Ovary (tissue), 3 donors: ENCODE measurements around the gene SLC16A14.

Experiments used
- POLR2A ChIP-seq: fragments of 450-650 bp; IDR thresholded peaks from one replicate; pipeline ENCODE4 v1.6.1; 2017; ENCODE audit warnings: antibody characterized with exemption, mild to moderate bottlenecking, moderate library complexity
- TF ChIP-seq, protein P1 (sequence below), 3 donors: fragments of 450-650 bp in 2 of 3; fragments of 200-600 bp in 1 of 3; IDR thresholded peaks; one replicate each; pipeline versions ENCODE4 v1.5.1 to v1.8.0; 2016 to 2022; ENCODE audit warnings: antibody characterized with exemption in 3 of 3, mild to moderate bottlenecking in 1 of 3
- donor health status: DM: no; HTN: no; CAD: no.

DNA sequence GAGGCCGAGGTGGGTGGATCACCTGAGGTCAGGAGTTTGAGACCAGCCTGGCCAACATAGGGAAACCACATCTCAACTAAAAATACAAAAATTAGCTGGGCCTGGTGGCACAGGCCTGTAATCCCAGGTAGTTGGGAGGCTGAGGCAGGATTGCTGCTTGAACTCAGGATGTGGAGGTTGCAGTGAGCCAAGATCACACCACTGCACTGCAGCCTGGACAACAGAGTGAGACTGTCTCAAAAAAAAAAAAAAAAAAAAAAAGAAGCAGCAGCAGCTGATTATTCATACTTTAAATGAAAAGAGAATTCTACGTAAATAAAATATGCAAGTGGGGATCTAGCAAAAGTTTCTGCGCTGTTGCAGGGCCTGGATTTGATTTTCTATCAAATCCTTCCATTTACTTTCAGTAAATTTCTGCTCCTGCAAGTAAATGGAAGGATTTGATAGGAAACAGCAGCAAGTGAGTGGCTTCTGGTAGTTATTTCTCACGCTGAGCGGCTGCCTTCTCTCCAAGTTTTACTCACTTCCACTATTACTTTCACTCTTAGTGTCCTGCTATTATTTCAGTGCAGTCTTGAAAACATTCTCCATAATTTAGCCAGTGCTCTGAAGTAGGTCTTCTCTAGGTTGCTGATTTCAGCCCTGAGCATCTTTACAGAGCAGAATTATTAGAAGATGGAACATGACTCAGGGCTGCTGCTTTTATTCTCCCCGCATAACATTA lies 68.4 kb downstream of the SLC16A14 start:
- TF ChIP-seq, protein P1, sequence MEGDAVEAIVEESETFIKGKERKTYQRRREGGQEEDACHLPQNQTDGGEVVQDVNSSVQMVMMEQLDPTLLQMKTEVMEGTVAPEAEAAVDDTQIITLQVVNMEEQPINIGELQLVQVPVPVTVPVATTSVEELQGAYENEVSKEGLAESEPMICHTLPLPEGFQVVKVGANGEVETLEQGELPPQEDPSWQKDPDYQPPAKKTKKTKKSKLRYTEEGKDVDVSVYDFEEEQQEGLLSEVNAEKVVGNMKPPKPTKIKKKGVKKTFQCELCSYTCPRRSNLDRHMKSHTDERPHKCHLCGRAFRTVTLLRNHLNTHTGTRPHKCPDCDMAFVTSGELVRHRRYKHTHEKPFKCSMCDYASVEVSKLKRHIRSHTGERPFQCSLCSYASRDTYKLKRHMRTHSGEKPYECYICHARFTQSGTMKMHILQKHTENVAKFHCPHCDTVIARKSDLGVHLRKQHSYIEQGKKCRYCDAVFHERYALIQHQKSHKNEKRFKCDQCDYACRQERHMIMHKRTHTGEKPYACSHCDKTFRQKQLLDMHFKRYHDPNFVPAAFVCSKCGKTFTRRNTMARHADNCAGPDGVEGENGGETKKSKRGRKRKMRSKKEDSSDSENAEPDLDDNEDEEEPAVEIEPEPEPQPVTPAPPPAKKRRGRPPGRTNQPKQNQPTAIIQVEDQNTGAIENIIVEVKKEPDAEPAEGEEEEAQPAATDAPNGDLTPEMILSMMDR (IDR thresholded peaks at IDR 0.05), result no peak
- TF ChIP-seq POLR2A, result no peak
